Breast epithelium (tissue), 3 donors: ENCODE measurements around the gene CD53.

Source experiments
- POLR2A ChIP-seq: fragments of 450-650 bp; IDR thresholded peaks from one replicate; pipeline ENCODE4 v1.6.1; 2016; ENCODE audit warnings: antibody characterized with exemption, mild to moderate bottlenecking, moderate library complexity
- POLR2AphosphoS5 ChIP-seq, 3 donors: sonication (generic); formaldehyde crosslinking; IDR thresholded peaks; one replicate each; pipeline ENCODE4 v1.6.1; 2017; ENCODE audit warnings: antibody characterized with exemption in 3 of 3

DNA sequence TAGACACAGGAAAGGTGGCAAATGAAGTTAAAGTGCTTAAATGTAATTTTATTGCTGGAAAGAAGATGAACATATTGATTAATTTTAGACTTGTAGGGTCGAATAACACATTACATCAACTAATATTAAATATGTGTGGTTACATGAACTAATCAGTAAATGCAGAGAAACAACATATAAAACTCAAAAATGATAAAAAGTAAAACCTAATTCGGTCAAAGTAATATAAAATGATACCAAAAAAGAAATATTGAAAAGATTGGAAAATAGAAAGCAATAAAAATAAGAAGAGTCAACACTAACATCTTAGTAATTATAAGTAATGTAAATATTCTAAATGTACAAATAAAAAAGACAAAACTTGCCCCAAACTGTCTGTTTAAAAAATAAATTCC lies 43.3 kb downstream of the CD53 start:
- no peak for TF ChIP-seq POLR2AphosphoS5 (IDR thresholded peaks at IDR 0.05)
- no peak for TF ChIP-seq POLR2A
